Lung microvascular endothelial cell (primary cell): ENCODE measurements around the gene CSAD. TPM values are rescaled to one million over a fixed set of nuclear protein-coding genes. Genes with fewer than 3 reads are reported as not detected.
A peak's percentile ranks its signal among the peaks of the same experiment; 100 is the strongest.

Experiments
- DNase-seq, 2 donors: peaks; one replicate each; pipeline versions ENCODE4 v3.0.0 to v3.0.0-alpha.2; 2010; ENCODE audit warnings: low read depth in 2 of 2
- total RNA-seq: library from RNA; depleted of rRNA; stranded (reverse); fragments of >200 nt; gene quantifications from 2 replicates; pipeline ENCODE4 v1.2.1, GENCODE V29; 2014

The CSAD gene
- 2.6 and 6.0 TPM in 2 replicates for total RNA-seq

- peak; percentile 96 to 98 for DNase-seq
Observed at GRCh38 chr12:53180220-53180930, at the start of gene CSAD, which contains the start of gene ZNF740. CSAD (minus strand) TSS chr12:53180925; CDS start chr12:53173470, 7,455 bp downstream. ZNF740 (plus strand) TSS chr12:53180722; CDS start chr12:53181984, 1,262 bp downstream.

- DNase-seq: no peak
Observed at GRCh38 chr12:53230108-53230845, 49.6 kb upstream of the CSAD start.

DNA sequence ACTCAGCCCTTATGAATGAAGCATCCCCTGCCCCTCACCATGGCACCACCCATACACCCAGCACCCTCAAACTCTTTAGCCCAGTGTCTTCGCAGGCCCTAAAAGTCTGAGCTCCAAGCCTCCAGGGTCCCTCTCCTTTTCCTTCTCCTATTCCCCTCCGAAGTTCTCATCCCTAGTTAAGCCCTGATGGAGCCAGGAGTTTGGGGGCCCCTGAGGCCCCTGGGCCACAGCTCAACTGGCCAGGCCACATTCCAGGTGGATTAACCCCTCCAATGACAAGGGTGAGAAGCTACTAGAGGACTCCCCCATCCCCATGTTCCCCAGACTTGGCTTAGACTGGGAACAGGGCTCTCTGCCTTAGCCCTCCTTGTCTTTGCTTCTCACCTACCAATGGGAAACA lies 48.7 kb upstream of the CSAD start:
- DNase-seq: no peak

- DNase-seq: no peak
Observed at GRCh38 chr12:53227836-53228235, 47.1 kb upstream of the CSAD start.

DNA sequence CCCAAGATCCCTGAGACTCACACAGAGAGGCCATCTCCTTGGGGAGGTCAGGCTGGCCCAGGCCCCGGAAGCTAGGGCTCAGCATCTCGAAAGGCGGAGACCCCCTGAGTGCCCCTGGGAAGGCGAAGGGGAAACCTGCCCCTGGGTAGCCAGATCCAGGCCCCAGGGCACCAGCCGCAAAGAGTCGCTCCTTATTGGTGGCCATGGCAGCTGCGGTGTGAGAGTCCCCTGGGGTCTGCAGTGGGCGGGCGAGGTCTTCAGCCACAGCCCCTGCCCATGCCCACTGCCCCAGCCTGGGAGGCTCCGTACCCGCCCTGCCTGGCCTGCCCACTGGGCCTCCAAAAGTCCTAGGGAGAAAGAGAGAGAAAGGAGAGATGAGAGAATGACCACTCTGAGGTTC lies 46.6 kb upstream of the CSAD start:
- no peak for DNase-seq

DNA sequence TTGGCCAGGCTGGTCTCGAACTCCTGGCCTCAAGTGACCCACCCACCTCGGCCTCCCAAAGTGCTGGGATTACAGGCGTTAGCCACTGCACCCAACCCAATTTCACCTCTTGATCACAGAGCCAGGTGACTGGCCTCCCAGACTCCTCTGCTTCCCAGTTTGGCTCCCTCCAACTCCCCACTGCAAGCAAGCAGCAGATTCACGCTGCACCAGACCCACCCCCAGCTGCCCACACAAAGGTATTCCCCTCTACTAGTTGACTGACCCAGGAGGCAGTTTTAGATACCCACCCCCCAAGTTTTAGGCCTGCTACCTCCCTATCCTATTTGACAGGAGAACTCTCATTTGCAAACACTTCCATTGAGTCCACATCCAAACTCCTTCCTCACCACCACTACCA lies 46.1 kb upstream of the CSAD start:
- DNase-seq: no peak

GRCh38 chr12:53225635-53226424 lies 45.1 kb upstream of the CSAD start:
- no peak for DNase-seq

DNA sequence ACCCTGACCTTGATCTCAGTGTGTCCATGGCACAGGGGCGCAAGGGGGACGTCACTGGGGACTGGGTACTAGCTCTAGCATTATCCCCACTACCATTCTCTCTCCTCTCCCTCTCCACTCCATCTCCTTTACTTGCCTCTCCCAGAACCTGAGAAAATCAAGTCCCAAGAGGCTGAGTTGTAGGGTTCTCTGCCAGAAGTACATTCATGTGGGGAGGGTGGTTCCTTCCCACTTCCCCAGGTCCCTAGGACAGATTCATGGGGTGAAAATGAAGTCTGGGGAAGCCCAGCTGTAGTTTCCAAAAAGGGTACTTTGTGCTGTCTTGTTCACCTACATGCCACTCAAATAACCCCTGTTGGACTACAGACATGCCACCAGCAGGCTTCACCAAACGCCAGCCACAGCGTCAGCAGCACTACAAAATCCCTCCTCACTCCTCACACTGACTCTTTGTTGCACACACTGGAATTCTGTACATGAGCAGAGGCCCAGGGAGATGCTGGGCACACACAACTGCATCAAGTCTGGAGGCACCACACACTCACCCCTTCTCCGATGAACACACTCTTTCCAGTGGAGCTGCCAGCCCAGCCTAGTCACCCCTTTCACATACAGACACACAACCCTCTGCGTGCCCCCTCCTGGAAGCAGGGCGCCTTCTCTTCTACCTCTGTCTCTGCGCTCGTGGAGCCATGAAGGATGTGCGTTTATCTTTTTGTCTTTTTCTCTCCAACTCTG lies 44.3 kb upstream of the CSAD start:
- DNase-seq: no peak

GRCh38 chr12:53224061-53224896 lies 43.6 kb upstream of the CSAD start:
- DNase-seq: no peak

DNA sequence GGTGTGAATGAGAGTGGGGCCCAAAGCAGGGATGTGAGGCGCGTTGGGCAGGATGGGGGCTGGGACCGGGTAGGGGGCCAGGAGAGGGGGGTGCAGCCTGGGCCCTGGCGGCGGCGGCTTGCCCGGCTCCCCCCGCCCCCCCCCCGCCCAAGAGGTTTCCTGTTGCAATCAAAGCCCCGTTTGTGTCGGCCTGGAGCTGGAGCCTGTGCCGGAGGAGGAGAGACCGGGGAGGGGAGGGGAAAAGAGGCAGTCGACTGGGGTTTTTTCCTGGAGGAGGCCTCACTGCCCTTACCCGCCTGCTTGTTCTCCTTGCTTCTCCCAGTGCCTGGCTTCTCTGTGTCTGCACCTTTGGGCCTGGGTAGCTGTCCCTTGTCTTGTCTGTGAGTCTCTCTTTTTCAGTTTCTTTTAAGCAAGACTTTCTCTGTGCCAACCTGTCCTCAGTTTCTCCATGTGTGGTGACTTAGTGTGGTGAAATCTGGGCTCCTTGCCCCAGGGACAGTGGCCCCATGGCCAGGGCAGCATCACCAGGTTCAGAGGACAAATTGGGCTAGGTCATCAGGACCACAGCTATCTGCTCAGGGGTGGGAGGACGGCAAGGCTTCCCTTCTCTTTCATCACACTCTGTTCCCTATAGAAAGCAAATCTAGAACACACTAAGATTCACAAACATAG lies 42.8 kb upstream of the CSAD start:
- DNase-seq: peak; percentile 47 to 60

- DNase-seq: no peak
Observed at GRCh38 chr12:53222806-53223261, 42.1 kb upstream of the CSAD start.

GRCh38 chr12:53222170-53222721 lies 41.5 kb upstream of the CSAD start:
- DNase-seq: no peak

GRCh38 chr12:53221203-53222080 lies 40.7 kb upstream of the CSAD start:
- DNase-seq: peak; percentile 64 to 78

- peak; percentile 85 to 95 for DNase-seq
Observed at GRCh38 chr12:53220694-53221202, 40.0 kb upstream of the CSAD start.

DNA sequence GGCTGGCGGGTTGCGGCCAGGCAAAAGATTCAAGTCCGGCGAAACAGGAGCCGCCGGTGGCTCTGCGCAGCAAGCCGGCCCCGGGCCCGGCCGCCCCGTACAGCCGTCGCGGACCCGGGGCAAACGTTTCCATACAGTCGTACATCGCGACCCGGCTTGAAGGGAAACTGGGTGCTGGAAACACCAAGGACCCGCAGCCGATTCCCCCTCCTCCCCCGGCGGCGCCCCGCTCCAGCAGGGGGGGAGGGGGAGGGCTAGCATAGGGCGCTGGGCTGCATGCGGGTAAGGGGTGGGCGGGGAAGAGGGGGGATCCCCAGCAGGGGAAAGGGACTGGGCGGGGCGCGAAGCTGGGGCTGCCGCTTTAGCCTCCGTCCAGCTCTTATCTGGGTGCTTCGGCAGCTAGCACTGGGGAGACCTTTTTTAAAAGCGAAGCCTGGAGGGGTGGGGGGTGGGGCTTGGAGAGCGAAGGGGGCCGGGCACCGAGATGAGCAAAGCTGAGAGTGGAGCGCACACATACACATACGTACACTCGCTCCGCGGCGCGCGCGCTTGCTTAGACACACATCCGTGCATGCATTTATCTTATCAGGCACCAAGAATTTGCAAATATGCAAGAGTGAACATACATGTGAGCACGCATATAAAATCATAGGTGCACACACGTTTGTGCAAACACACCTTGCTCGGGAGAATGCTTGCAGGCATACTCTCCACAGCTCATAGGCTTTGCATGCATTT lies 39.4 kb upstream of the CSAD start:
- peak; percentile 85 for DNase-seq

- peak; percentile 49 to 59 for DNase-seq
Observed at GRCh38 chr12:53219292-53219955, 38.7 kb upstream of the CSAD start.
